ENCODE results near the gene CEP170.

GRCh38 chr1:243247901-243248300 is 7.2 kb downstream of the CEP170 start:
- TF ChIP-seq CTCF (IDR thresholded peaks at IDR 0.05) = no peak
- TF ChIP-seq EP300 (IDR thresholded peaks at IDR 0.05) = no peak
- TF ChIP-seq POLR2A (IDR thresholded peaks at IDR 0.05) = no peak
- no peak for TF ChIP-seq POLR2AphosphoS5 (IDR thresholded peaks at IDR 0.05)
